ENCODE data around the gene TCEAL8.

TCEAL8 gene

DNA sequence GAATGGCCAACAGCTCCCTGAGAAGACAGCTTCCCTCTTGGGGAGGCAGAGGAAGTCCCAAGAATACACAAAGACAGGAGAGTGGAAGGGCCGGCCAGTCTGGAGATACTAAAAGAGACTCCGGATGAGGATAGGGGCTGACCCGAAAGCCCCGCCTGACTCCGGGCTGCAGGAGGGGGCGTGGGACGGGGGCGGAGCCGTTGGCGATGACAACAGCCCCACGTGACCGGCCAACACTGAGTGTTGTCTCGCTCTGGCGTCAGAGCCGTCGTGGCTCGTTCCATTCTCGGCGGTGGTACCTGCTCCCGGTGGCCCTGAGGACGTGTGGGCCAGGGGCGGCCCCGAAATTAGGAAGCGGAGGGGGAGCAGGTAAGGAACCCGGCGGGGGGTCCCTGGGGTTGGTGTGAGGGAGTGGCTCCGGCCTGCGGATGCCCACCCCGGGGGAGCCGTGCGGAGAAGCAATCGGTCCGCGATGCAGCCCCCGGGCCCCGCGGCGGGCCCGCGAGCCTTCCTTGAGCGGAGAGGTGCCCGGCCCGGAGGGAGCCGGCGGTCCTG, 40.0 kb downstream of the TCEAL8 start, which contains the start of gene BEX4:
Gene BEX4, plus strand, starts transcription at position 239 of the 555 bp plus-strand sequence. CDS start 1,046 bp downstream, outside the sequence.
- DNase-seq (ENCODE audit: low read depth), result peak; percentile 48

- DNase-seq (ENCODE audit: low read depth), result no peak
Observed at GRCh38 chrX:103212749-103213457, 42.1 kb downstream of the TCEAL8 start.

DNA sequence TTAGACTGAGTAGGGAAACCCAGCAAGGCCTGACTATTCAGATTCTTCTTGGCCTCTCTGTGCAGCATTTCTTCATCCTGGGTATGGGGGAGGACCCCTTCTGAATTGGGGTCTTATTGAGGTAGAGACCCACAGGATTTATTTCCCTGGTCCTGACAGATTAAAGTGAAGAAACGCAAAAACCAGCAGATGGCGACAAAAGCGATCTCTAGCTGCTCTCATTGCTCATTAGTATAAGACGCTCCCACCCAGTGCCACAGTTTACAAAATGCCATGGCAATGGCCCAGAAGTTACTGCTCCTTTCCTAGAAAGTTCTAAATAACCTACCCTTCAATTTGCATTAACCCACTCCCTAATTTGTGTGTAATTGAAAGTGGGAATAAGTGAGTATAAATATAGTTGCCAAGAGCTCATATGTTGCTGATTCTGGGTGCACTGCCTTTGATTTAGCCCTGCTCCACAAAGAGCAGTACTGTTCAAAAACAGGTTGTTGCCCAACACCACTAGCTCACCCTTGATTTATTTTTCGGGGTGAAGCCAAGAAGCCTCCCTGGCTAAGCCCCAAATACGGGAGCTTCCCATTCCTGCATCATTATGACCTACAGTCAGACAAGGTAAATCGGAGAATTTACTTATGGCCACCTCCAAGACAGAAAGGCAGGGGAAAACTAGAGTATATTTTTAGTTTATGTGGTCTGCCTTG, 43.8 kb downstream of the TCEAL8 start:
- no peak for DNase-seq (ENCODE audit: low read depth)

DNA sequence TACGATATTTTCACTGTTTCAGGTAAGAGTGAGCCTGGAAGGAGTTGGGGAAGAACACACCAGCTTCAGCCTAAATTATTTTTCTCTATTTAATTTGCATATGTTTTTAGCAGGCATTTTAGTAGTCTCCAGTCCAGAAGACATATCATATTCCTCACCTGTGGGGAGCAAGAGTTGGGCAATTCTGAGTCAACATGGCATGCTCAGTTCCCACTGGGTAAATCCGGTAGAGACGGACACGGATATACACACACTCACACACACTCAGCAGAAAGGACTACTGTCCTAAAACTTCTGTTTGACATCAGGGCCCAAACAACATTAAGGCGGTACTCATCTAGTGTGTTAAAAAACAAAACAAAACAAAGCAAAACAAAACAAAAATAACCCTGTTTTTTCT, 44.9 kb downstream of the TCEAL8 start:
- DNase-seq (ENCODE audit: low read depth), result no peak

All from stimulated activated CD8-positive, alpha-beta memory T cell treated with anti-CD3 and anti-CD28 coated beads, Interleukin-7, amount 100 ng/mL, for 24 hours (primary cell).